ENCODE data around the gene GCAT. TPM values are rescaled to one million over a fixed set of nuclear protein-coding genes. Genes with fewer than 3 reads are reported as not detected.

GCAT gene
- total and polyA plus RNA-seq, 2 of the 13 experiments (the other 11 are each of a cell fraction or from before 2014, with no cell fraction given), result 28.0 to 50.3 TPM

DNA sequence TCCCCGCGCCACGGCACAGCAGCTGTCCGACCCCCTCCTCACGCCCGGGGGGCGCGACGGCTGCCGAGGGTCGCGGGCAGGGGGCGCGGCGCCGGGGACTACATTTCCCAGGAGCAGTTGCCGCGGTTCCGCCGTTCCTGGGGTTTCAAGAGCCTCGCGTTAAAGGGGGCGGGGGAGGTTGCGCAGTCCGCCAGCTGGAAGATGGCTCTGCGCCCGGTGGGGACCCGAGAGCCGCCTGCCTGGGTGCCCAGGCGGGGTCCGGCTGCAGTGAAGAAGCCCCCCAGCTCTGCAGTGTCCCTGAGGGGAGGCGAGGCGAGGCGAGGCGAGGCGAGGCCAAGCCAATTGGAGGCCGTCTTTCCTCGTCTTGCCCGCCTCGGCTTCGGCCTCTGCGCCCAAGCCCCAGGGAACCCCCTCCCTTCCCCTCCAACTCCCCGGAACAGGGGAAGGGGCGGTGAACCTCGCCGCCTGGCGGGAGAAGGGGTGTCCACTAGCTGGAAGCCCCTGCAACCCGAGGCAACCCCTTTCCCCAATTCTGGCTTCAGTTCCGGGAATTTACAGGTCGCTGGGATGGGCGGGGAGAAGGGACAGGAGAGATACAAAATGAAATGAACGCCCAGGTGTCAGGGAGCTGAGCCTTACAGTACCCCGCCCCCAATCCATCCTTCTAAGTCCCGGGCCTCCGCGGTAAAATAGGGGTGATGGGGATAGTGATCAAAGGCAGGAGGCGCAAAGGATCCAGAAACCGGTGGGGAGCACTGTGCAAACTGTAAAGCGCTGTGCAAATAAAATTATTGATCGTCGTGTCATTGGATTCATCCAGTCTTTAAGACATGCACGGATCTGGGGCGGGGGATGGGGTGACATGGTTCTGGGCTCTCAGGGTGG, 5.2 kb upstream of the GCAT start (continued):
- TF ChIP-seq, protein P1, sequence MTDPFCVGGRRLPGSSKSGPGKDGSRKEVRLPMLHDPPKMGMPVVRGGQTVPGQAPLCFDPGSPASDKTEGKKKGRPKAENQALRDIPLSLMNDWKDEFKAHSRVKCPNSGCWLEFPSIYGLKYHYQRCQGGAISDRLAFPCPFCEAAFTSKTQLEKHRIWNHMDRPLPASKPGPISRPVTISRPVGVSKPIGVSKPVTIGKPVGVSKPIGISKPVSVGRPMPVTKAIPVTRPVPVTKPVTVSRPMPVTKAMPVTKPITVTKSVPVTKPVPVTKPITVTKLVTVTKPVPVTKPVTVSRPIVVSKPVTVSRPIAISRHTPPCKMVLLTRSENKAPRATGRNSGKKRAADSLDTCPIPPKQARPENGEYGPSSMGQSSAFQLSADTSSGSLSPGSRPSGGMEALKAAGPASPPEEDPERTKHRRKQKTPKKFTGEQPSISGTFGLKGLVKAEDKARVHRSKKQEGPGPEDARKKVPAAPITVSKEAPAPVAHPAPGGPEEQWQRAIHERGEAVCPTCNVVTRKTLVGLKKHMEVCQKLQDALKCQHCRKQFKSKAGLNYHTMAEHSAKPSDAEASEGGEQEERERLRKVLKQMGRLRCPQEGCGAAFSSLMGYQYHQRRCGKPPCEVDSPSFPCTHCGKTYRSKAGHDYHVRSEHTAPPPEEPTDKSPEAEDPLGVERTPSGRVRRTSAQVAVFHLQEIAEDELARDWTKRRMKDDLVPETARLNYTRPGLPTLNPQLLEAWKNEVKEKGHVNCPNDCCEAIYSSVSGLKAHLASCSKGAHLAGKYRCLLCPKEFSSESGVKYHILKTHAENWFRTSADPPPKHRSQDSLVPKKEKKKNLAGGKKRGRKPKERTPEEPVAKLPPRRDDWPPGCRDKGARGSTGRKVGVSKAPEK (CRISPR knock-in tag; IDR thresholded peaks at IDR 0.05; ENCODE audit: borderline replicate concordance), result 0 out of 2 replicates have a peak, but pooled peaks have one; percentile 8
- TF ChIP-seq CREB1 (IDR thresholded peaks at IDR 0.05) (no peak), CREB1 (CRISPR knock-in tag; IDR thresholded peaks at IDR 0.05) (peak; percentile 55; the same call in 1 of the 2 replicates), KLF12 (CRISPR knock-in tag; IDR thresholded peaks at IDR 0.05; ENCODE audit: borderline replicate concordance) (no peak), FOXJ3 (CRISPR knock-in tag; IDR thresholded peaks at IDR 0.05; ENCODE audit: borderline replicate concordance) (peak; percentile 68; the same call in 1 of the 2 replicates), ZNF609 (CRISPR knock-in tag; IDR thresholded peaks at IDR 0.05; ENCODE audit: borderline replicate concordance) (peak; percentile 38; the same call in 1 of the 2 replicates)
